CD14-positive monocyte (primary cell): ENCODE data around the gene FOXJ1. TPM values are rescaled to one million over a fixed set of nuclear protein-coding genes. Genes with fewer than 3 reads are reported as not detected.

Experiments
- DNase-seq, 3 donors: peaks; one replicate each; pipeline ENCODE4 v3.0.0-alpha.2; 2011 to 2022
- H2AFZ ChIP-seq: 2 replicates; pipeline ENCODE4 v1.6.0; 2012; ENCODE audit warnings: mild to moderate bottlenecking, low read depth, low read length, inconsistent platforms; ENCODE audit not compliant: insufficient read depth, poor library complexity, severe bottlenecking
- H3K27ac ChIP-seq, 2 donors: 1 replicate in 1 of 2; 2 replicates in 1 of 2; pipeline ENCODE4 v1.5.1; 2012 to 2013; ENCODE audit warnings: low read length in 2 of 2, control low read depth in 1 of 2, inconsistent platforms in 1 of 2, low read depth in 1 of 2, mild to moderate bottlenecking in 1 of 2
- H3K27me3 ChIP-seq, 2 donors: one replicate each; pipeline versions ENCODE4 v1.6.0 to v1.6.1; 2011 to 2013; ENCODE audit warnings: low read length in 2 of 2; ENCODE audit not compliant: control insufficient read depth in 2 of 2, insufficient read depth in 2 of 2
- H3K36me3 ChIP-seq, 2 donors: replicated peaks in 1 of 2; 1 replicate in 1 of 2; 2 replicates in 1 of 2; pipeline versions ENCODE4 v1.5.1 to v1.6.1; 2012 to 2013; ENCODE audit warnings: low read length in 2 of 2, control low read depth in 1 of 2, inconsistent platforms in 1 of 2, mild to moderate bottlenecking in 1 of 2; ENCODE audit not compliant: insufficient read depth in 2 of 2, control insufficient read depth in 1 of 2
- H3K4me1 ChIP-seq, 2 donors: 1 replicate in 1 of 2; 2 replicates in 1 of 2; pipeline versions ENCODE4 v1.5.1 to v1.6.1; 2012 to 2013; ENCODE audit warnings: low read length in 2 of 2, control low read depth in 1 of 2, inconsistent platforms in 1 of 2, mild to moderate bottlenecking in 1 of 2, moderate library complexity in 1 of 2; ENCODE audit not compliant: insufficient read depth in 2 of 2, control insufficient read depth in 1 of 2
- H3K4me2 ChIP-seq: replicated peaks from 2 replicates; pipeline ENCODE3; 2012; ENCODE audit warnings: low read length, moderate library complexity, mild to moderate bottlenecking; ENCODE audit not compliant: poor library complexity, severe bottlenecking; ENCODE audit errors: extremely low read depth
- H3K4me3 ChIP-seq, 3 experiments: fragments of 200-600 bp in 1 of 3; sonication (generic) in 1 of 3; replicated peaks in 1 of 3; 1 replicate in 2 of 3; 2 replicates in 1 of 3; pipeline ENCODE4 v1.5.1; 2011 to 2013; ENCODE audit warnings: low read length in 3 of 3, mild to moderate bottlenecking in 3 of 3, control low read depth in 2 of 3, low read depth in 2 of 3, inconsistent platforms in 1 of 3, moderate library complexity in 1 of 3
- H3K79me2 ChIP-seq: 2 replicates; pipeline ENCODE4 v1.6.0; 2012; ENCODE audit warnings: mild to moderate bottlenecking, control low read depth, inconsistent platforms, low read length, moderate library complexity; ENCODE audit not compliant: insufficient read depth
- H3K9ac ChIP-seq: 2 replicates; pipeline ENCODE4 v1.6.0; 2017; ENCODE audit warnings: low read length, mild to moderate bottlenecking; ENCODE audit not compliant: insufficient read depth, poor library complexity, severe bottlenecking
- H3K9me3 ChIP-seq, 2 donors: replicated peaks in 1 of 2; 1 replicate in 1 of 2; 2 replicates in 1 of 2; pipeline versions ENCODE4 v1.5.1 to v1.6.1; 2012 to 2013; ENCODE audit warnings: low read length in 2 of 2, control low read depth in 1 of 2; ENCODE audit not compliant: control insufficient read depth in 1 of 2, insufficient read depth in 1 of 2
- H4K20me1 ChIP-seq: 2 replicates; pipeline ENCODE4 v1.6.0; 2012; ENCODE audit warnings: mild to moderate bottlenecking, low read length, control low read depth, moderate library complexity; ENCODE audit not compliant: insufficient read depth
- H3K27ac Mint-ChIP-seq, 7 donors: one replicate each; pipeline ENCODE4 v1.8.0; 2020; ENCODE audit warnings: mild to moderate bottlenecking in 7 of 7, mixed read lengths in 7 of 7, moderate library complexity in 6 of 7, inconsistent platforms in 2 of 7
- H3K27me3 Mint-ChIP-seq, 3 donors: one replicate each; pipeline ENCODE4 v1.8.0; 2021 to 2022; ENCODE audit warnings: low read depth in 3 of 3, mild to moderate bottlenecking in 3 of 3, mixed read lengths in 3 of 3, moderate library complexity in 3 of 3, inconsistent platforms in 1 of 3
- H3K36me3 Mint-ChIP-seq, 2 donors: one replicate each; pipeline ENCODE4 v1.8.0; 2020; ENCODE audit warnings: mixed read lengths in 2 of 2, inconsistent platforms in 1 of 2, mild to moderate bottlenecking in 1 of 2
- H3K4me1 Mint-ChIP-seq: one replicate; pipeline ENCODE4 v1.8.0; 2020; ENCODE audit warnings: mild to moderate bottlenecking, mixed read lengths
- H3K4me3 Mint-ChIP-seq, 2 donors: one replicate each; pipeline ENCODE4 v1.8.0; 2020; ENCODE audit warnings: mild to moderate bottlenecking in 2 of 2, mixed read lengths in 2 of 2, moderate library complexity in 1 of 2
- H3K9me3 Mint-ChIP-seq, 7 donors: one replicate each; pipeline ENCODE4 v1.8.0; 2020 to 2022; ENCODE audit warnings: mixed read lengths in 7 of 7, mild to moderate bottlenecking in 6 of 7, moderate library complexity in 6 of 7, inconsistent platforms in 2 of 7
- WGBS: methylation state at CpG from one replicate; pipeline ENCODE4 v1.1.5; 2013; ENCODE audit warnings: missing lambda C conversion rate; ENCODE audit not compliant: insufficient coverage; 5-methylcytosine and 5-hydroxymethylcytosine counted together
- intact Hi-C, 2 donors: fragments of 100-400 bp; cut with micrococcal nuclease; formaldehyde crosslinking; loops; one replicate each; pipeline versions ENCODE4 v1.15.0 to v1.15.1; 2023
- polyA plus RNA-seq, 3 donors: library from polyadenylated mRNA; depleted of rRNA in 1 of 3; unstranded in 2 of 3; stranded (reverse) in 1 of 3; fragments of 300-500 nt in 2 of 3; fragments of >200 nt in 1 of 3; fragmentation: Illumina TruSeq in 2 of 3; gene quantifications; 1 replicate in 2 of 3; 2 replicates in 1 of 3; pipeline ENCODE4 v1.2.3, GENCODE V29; 2012 to 2021
- TF ChIP-seq, protein P1 (sequence below): fragments of 200-600 bp; IDR thresholded peaks from one replicate; pipeline ENCODE4 v1.8.0; 2022; ENCODE audit warnings: antibody characterized with exemption, mild to moderate bottlenecking

FOXJ1 gene
- polyA plus RNA-seq, 3 donors = not detected

GRCh38 chr17:76095943-76096342 lies 45.1 kb downstream of the FOXJ1 start:
- intact Hi-C loops = no loop called here
- 98% methylated on average over 12 of the region's 13 CpGs for WGBS
- no peaks in the 10 kb centered on the region for H4K20me1 ChIP-seq
- peaks cover 80 to 97% of the 10 kb centered on the region in 2 donors for H3K36me3 ChIP-seq
- TF ChIP-seq, protein P1, sequence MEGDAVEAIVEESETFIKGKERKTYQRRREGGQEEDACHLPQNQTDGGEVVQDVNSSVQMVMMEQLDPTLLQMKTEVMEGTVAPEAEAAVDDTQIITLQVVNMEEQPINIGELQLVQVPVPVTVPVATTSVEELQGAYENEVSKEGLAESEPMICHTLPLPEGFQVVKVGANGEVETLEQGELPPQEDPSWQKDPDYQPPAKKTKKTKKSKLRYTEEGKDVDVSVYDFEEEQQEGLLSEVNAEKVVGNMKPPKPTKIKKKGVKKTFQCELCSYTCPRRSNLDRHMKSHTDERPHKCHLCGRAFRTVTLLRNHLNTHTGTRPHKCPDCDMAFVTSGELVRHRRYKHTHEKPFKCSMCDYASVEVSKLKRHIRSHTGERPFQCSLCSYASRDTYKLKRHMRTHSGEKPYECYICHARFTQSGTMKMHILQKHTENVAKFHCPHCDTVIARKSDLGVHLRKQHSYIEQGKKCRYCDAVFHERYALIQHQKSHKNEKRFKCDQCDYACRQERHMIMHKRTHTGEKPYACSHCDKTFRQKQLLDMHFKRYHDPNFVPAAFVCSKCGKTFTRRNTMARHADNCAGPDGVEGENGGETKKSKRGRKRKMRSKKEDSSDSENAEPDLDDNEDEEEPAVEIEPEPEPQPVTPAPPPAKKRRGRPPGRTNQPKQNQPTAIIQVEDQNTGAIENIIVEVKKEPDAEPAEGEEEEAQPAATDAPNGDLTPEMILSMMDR = no peak
- H3K4me3 Mint-ChIP-seq = no peak overlapping the region
- H3K4me3 ChIP-seq = no peak overlapping the region
- peaks cover 70 to 99% of the 10 kb centered on the region in 2 donors for H3K36me3 Mint-ChIP-seq
- no peak for DNase-seq
- H3K4me2 ChIP-seq = no peak overlapping the region
- H3K4me1 Mint-ChIP-seq = peaks cover 2% of the 10 kb centered on the region
- no peak overlapping the region for H3K9ac ChIP-seq
- H3K9me3 Mint-ChIP-seq = no peaks in the 10 kb centered on the region
- no peaks in the 10 kb centered on the region for H3K27me3 Mint-ChIP-seq
- no peak overlapping the region for H3K27ac ChIP-seq
- H3K9me3 ChIP-seq = no peaks in the 10 kb centered on the region
- H3K79me2 ChIP-seq = no peaks in the 10 kb centered on the region
- H2AFZ ChIP-seq = no peak overlapping the region
- no peaks in the 10 kb centered on the region for H3K4me1 ChIP-seq
- no peaks in the 10 kb centered on the region for H3K27me3 ChIP-seq
- H3K27ac Mint-ChIP-seq = peak overlapping the region in 1 of 7 donors; percentile 64

DNA sequence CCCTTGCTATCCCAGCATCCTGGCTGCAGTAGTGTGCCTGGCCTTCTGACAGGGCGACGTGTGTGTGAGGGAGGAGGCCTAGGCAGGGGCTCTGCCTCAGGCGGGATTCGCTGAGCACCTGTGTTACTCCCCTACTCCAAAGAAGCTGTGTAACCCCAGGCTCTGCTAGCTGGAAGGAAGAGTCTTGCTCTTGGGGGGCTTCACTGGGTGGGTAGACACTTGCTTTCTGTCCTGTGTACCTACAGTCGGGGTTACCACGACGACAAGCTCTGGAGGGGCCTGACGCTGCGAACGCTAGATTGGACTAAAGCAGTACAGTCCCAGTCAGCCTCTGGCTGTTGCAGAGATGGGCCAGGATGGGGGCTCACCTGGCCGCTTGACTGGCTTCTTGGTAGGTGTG lies 47.0 kb downstream of the FOXJ1 start:
- H3K9me3 Mint-ChIP-seq = no peaks in the 10 kb centered on the region
- H3K27me3 Mint-ChIP-seq = peaks cover 0 to 2% (median 1%) of the 10 kb centered on the region in 3 donors
- H4K20me1 ChIP-seq = no peaks in the 10 kb centered on the region
- no peak for DNase-seq
- H2AFZ ChIP-seq = no peak overlapping the region
- no peak overlapping the region for H3K9ac ChIP-seq
- H3K36me3 ChIP-seq = peaks cover 91 to 100% of the 10 kb centered on the region in 2 donors
- no peaks in the 10 kb centered on the region for H3K27me3 ChIP-seq
- H3K4me3 Mint-ChIP-seq = no peak overlapping the region
- TF ChIP-seq, protein P1 = no peak
- H3K79me2 ChIP-seq = no peaks in the 10 kb centered on the region
- no peak overlapping the region for H3K4me3 ChIP-seq
- no peaks in the 10 kb centered on the region for H3K9me3 ChIP-seq
- H3K27ac Mint-ChIP-seq = no peak overlapping the region
- H3K4me2 ChIP-seq = no peak overlapping the region
- peaks cover 2% of the 10 kb centered on the region for H3K4me1 Mint-ChIP-seq
- H3K27ac ChIP-seq = no peak overlapping the region
- no peaks in the 10 kb centered on the region for H3K4me1 ChIP-seq
- intact Hi-C loops = no loop called here
- peaks cover 78 to 100% of the 10 kb centered on the region in 2 donors for H3K36me3 Mint-ChIP-seq
- WGBS = 98% methylated on average over 9 of the region's 11 CpGs
